ENCODE results near the gene AGMO.

GRCh38 chr7:15560968-15561367, 847 bp downstream of the AGMO start:
- TF ChIP-seq EZH2 (IDR thresholded peaks at IDR 0.05; ENCODE audit: borderline replicate concordance) (no peak), CTCF (IDR thresholded peaks at IDR 0.05; ENCODE audit: poor library complexity) (no peak)

All from hepatocyte (in vitro differentiated cells).